Measurements from ENCODE around the gene PRAMEF7.
A peak's percentile ranks its signal among the peaks of the same experiment; 100 is the strongest.
"Not testable (repeated sequence)": the region's sequence is repeated elsewhere in the genome, so short reads cannot be mapped to it uniquely, and the experiment has no call there.

The PRAMEF7 gene

DNA sequence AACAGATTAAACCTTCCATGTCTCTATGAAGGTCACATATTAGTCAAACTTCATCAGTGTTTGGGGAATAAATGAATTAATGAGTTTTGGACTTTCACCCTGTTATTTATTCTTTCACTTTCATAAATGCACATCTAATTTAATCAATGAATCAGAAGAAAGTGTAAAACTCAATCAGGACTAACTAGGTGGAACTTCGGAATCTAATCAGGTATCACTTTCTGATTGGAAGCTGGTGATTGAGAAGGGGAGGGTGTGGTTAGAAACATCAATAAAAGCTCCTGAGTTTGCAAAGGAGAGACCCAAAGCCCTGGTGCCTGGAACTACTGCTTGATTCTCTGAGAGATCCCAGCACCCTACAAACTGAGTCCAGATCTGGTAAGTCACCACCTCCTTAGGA lies at the start of gene PRAMEF7:
TSS of gene PRAMEF7 (plus strand) at position 301 of the 400 bp plus-strand sequence. CDS start 1,083 bp downstream, outside the sequence.
- not testable (repeated sequence) for DNase-seq

GRCh38 chr1:12878453-12878852 lies 38.0 kb upstream of the PRAMEF7 start:
- DNase-seq = not testable (repeated sequence)

- not testable (repeated sequence) for DNase-seq
Observed at GRCh38 chr1:12886101-12886500, 30.3 kb upstream of the PRAMEF7 start, which contains the start of gene PRAMEF4. TSS of gene PRAMEF4 (minus strand) at chr1:12886201. CDS start at chr1:12883394, 2,807 bp downstream.

- not testable (repeated sequence) for DNase-seq
Observed at GRCh38 chr1:12898170-12898569, 18.2 kb upstream of the PRAMEF7 start, which contains the start of gene PRAMEF10. TSS of gene PRAMEF10 (minus strand) at chr1:12898270. CDS start at chr1:12895847, 2,423 bp downstream.

DNA sequence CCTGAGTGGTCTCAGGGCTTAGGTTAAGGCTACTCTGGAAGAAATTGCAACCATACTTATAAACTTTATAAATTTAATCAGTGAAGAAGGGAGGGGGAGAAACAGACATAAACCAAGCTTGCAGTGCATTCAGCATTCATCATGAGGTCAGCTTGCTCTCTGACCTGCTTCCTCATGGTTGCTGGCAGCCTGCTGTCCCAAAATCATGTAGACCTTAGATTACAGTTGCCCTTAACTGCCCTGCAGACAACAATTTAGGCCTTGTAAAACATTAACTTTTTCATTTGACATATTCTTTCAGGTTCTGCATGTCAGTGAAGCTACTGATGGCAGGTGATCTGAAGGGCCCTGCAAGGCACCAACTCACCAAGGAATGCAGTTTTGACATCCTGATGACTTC lies 17.2 kb upstream of the PRAMEF7 start:
- not testable (repeated sequence) for DNase-seq

DNA sequence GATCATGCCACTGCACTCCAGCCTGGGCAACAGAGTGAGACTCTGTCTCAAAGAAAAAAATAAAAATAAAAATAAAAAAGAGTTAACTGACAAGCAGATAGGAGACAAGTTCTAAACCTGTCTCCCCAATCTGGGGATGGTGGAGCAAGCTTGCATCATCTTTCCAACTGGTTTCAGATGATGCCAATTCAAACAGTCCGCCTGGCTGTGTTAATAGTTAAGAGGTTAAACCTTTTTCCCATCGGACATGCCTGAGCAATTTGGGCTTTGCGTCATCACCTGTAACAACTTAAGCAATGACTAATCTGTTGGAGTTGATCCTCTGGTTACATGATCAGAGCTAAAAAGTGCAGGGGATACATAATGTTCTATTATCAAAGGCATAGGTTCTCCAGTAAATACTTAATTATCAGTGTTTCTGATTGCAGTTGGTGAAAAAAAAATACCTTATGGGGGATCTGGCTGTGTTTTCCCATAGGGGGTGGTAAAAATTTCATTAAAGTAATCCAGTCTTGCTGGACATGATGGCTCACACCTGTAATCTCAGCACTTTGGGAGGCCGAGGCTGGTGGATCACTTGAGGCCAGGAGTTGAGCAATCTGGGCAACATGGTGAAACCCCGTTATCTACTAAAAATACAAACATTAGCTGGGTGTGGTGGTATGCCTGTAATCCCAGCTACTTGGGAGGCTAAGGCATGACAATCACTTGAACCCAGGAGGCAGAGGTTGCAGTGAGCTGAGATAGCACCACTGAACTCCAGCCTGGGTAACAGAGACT lies 12.4 kb upstream of the PRAMEF7 start:
- DNase-seq = not testable (repeated sequence)

DNA sequence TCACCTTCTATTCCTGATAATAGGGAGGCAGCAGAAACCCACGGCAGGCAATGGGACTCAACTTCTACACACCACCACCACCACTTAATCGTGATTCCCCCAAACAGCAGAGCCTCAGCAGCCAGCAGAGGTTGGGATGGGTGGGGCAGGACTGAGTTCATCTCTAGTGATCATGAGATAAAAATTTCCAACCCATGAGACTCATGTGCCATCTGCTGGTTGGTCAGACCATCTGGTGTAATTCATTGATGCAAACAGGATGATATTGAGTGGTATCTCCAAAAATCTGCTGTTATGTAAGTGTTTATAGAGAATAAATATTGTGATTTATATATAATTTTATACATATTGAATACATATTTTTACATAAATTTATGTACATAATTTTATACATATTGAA lies 5.3 kb downstream of the PRAMEF7 start:
- DNase-seq = peak; percentile 2

DNA sequence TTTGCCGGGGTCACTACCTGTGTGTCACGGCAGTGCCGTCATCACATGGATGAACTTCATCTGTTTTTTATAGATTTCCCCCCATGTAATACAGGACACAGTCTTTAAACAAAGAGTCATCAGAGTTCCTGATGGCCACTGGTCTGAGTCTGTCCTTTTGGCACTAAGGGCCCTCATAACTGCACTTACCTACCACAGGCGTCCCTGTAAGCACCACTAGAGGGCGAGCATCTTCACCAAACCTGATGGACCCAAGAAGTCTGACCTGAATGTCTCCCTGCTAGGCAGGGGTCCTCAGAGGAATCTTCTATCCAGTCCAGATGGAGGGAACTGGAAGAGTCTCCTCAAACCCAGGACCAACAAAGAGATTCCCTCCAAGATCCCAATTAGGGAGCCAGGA lies 8.0 kb downstream of the PRAMEF7 start:
- not testable (repeated sequence) for DNase-seq

DNA sequence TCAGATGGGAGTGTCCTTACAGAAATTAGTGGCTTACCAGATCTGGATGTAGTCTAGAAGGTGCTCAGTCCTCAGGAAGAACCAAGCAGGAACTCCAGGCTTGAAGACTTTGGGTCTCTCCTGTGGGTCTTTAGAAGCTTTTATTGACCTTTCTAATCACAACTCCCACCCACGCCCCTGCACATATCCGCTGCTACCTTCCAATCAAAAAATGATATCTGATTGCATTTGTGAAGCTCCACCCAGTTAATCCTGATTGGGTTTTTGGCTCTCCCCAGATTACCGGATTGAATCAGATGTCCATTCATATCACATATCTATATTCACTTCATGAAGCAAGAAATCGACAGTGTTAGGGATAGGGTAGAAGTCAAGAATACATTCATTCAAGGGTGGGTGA lies 31.1 kb downstream of the PRAMEF7 start, which contains the start of gene PRAMEF6:
TSS of gene PRAMEF6 (minus strand) at position 101 of the 400 bp plus-strand sequence. CDS start 5,062 bp downstream, outside the sequence.
- DNase-seq = not testable (repeated sequence)

Measured in hematopoietic multipotent progenitor cell treated with erythropoietin and hydrocortisone succinate and interleukin-3 and kit ligand, for 4 days (in vitro differentiated cells).